ENCODE results near the gene JAK1. TPM values are rescaled to one million over a fixed set of nuclear protein-coding genes. Genes with fewer than 3 reads are reported as not detected.

The JAK1 gene
- total and polyA plus RNA-seq, 2 experiments from 2014 or later = 90.8 to 124 TPM

GRCh38 chr1:64929221-64929620, 37.1 kb downstream of the JAK1 start:
- H3K27ac ChIP-seq = no peak overlapping the region
- peaks cover 16% of the 10 kb centered on the region for H3K4me1 ChIP-seq (ENCODE audit: insufficient read depth)
- peaks cover 25% of the 10 kb centered on the region for H3F3A ChIP-seq (ENCODE audit: insufficient read depth)
- no peaks in the 10 kb centered on the region for H3K36me3 ChIP-seq (ENCODE audit: low read depth)
- no peaks in the 10 kb centered on the region for H3K9me2 ChIP-seq (ENCODE audit: insufficient read depth)
- no peak overlapping the region for H3K4me2 ChIP-seq (ENCODE audit: unreplicated experiment)
- H3K4me3 ChIP-seq = no peak overlapping the region
- no peaks in the 10 kb centered on the region for H3K27me3 ChIP-seq (replicated peaks; ENCODE audit: insufficient read depth)
- TF ChIP-seq EZH2 (IDR thresholded peaks at IDR 0.05; ENCODE audit: insufficient read depth, poor library complexity, severe bottlenecking) = no peak
- TF ChIP-seq EZH2phosphoT487 (IDR thresholded peaks at IDR 0.05; ENCODE audit: insufficient read depth, low read depth) = no peak
- in situ Hi-C loops (cut with MboI) = no loop called here
- no peak overlapping the region for H2AFZ ChIP-seq
- no peaks in the 10 kb centered on the region for H4K20me1 ChIP-seq (ENCODE audit: insufficient read depth)
- H3K79me2 ChIP-seq (ENCODE audit: insufficient read depth) = peaks cover 87% of the 10 kb centered on the region
- no peaks in the 10 kb centered on the region for H3K9me3 ChIP-seq (ENCODE audit: low read depth)
- DNase-seq = no peak
- H3K9ac ChIP-seq = no peak overlapping the region

- Histone ChIP-seq H3K27ac (no peak overlapping the region), H2AFZ (no peak overlapping the region), H3K9me2 (ENCODE audit: insufficient read depth) (no peaks in the 10 kb centered on the region), H3K9me3 (ENCODE audit: low read depth) (no peaks in the 10 kb centered on the region), H3K4me3 (no peak overlapping the region), H3K27me3 (replicated peaks; ENCODE audit: insufficient read depth) (no peaks in the 10 kb centered on the region), H3K4me2 (ENCODE audit: unreplicated experiment) (no peak overlapping the region), H3F3A (ENCODE audit: insufficient read depth) (peaks cover 17% of the 10 kb centered on the region), H3K4me1 (ENCODE audit: insufficient read depth) (peaks cover 7% of the 10 kb centered on the region), H4K20me1 (ENCODE audit: insufficient read depth) (no peaks in the 10 kb centered on the region), H3K79me2 (ENCODE audit: insufficient read depth) (peaks cover 96% of the 10 kb centered on the region), H3K9ac (no peak overlapping the region), H3K36me3 (ENCODE audit: low read depth) (no peaks in the 10 kb centered on the region)
- no peak for TF ChIP-seq EZH2 (IDR thresholded peaks at IDR 0.05; ENCODE audit: insufficient read depth, poor library complexity, severe bottlenecking)
- no peak for TF ChIP-seq EZH2phosphoT487 (IDR thresholded peaks at IDR 0.05; ENCODE audit: insufficient read depth, low read depth)
- no peak for DNase-seq
- 87 to 92% methylated on average over 2 of the region's 2 CpGs for WGBS, 2 experiments (ENCODE audit: low coverage in 1 of 2, low lambda C conversion rate in 2 of 2, missing lambda C conversion rate in 2 of 2)
- in situ Hi-C loops (cut with MboI) = no loop called here
Measured at GRCh38 chr1:64928325-64928724, 38.0 kb downstream of the JAK1 start.

- Histone ChIP-seq H2AFZ (no peak overlapping the region), H3K9me2 (ENCODE audit: insufficient read depth) (no peaks in the 10 kb centered on the region), H3K4me3 (no peak overlapping the region), H3K27me3 (replicated peaks; ENCODE audit: insufficient read depth) (no peaks in the 10 kb centered on the region), H3K9me3 (ENCODE audit: low read depth) (no peaks in the 10 kb centered on the region), H3K36me3 (ENCODE audit: low read depth) (no peaks in the 10 kb centered on the region), H3K27ac (no peak overlapping the region), H4K20me1 (ENCODE audit: insufficient read depth) (no peaks in the 10 kb centered on the region), H3K4me2 (ENCODE audit: unreplicated experiment) (no peak overlapping the region), H3F3A (ENCODE audit: insufficient read depth) (peaks cover 12% of the 10 kb centered on the region), H3K9ac (no peak overlapping the region), H3K4me1 (ENCODE audit: insufficient read depth) (peaks cover 19% of the 10 kb centered on the region), H3K79me2 (ENCODE audit: insufficient read depth) (peaks cover 100% of the 10 kb centered on the region)
- DNase-seq = no peak
- 70 to 74% methylated on average over 2 of the region's 2 CpGs for WGBS, 2 experiments (ENCODE audit: low coverage in 1 of 2, low lambda C conversion rate in 2 of 2, missing lambda C conversion rate in 2 of 2)
- no peak for TF ChIP-seq EZH2 (IDR thresholded peaks at IDR 0.05; ENCODE audit: insufficient read depth, poor library complexity, severe bottlenecking)
- TF ChIP-seq EZH2phosphoT487 (IDR thresholded peaks at IDR 0.05; ENCODE audit: insufficient read depth, low read depth) = no peak
- in situ Hi-C loops (cut with MboI) = no loop called here
Measured at GRCh38 chr1:64925594-64925993, 40.8 kb downstream of the JAK1 start.

- WGBS, 2 experiments (ENCODE audit: low coverage in 1 of 2, low lambda C conversion rate in 2 of 2, missing lambda C conversion rate in 2 of 2) = 33 to 37% methylated on average over 2 of the region's 2 CpGs
- peaks cover 100% of the 10 kb centered on the region for H3K79me2 ChIP-seq (ENCODE audit: insufficient read depth)
- H3K36me3 ChIP-seq (ENCODE audit: low read depth) = no peaks in the 10 kb centered on the region
- in situ Hi-C loops (cut with MboI) = no loop called here
- no peaks in the 10 kb centered on the region for H3K9me3 ChIP-seq (ENCODE audit: low read depth)
- TF ChIP-seq EZH2phosphoT487 (IDR thresholded peaks at IDR 0.05; ENCODE audit: insufficient read depth, low read depth) = no peak
- TF ChIP-seq EZH2 (IDR thresholded peaks at IDR 0.05; ENCODE audit: insufficient read depth, poor library complexity, severe bottlenecking) = no peak
- no peak overlapping the region for H3K4me3 ChIP-seq
- no peak overlapping the region for H3K4me2 ChIP-seq (ENCODE audit: unreplicated experiment)
- DNase-seq = peak; percentile 58
- no peak overlapping the region for H2AFZ ChIP-seq
- H3K27me3 ChIP-seq (replicated peaks; ENCODE audit: insufficient read depth) = no peaks in the 10 kb centered on the region
- no peaks in the 10 kb centered on the region for H3K9me2 ChIP-seq (ENCODE audit: insufficient read depth)
- H3F3A ChIP-seq (ENCODE audit: insufficient read depth) = peaks cover 28% of the 10 kb centered on the region
- peaks cover 32% of the 10 kb centered on the region for H3K4me1 ChIP-seq (ENCODE audit: insufficient read depth)
- H4K20me1 ChIP-seq (ENCODE audit: insufficient read depth) = no peaks in the 10 kb centered on the region
- no peak overlapping the region for H3K9ac ChIP-seq
- no peak overlapping the region for H3K27ac ChIP-seq
Measured at GRCh38 chr1:64923294-64923718, 43.0 kb downstream of the JAK1 start.

- Histone ChIP-seq H2AFZ (no peak overlapping the region), H4K20me1 (ENCODE audit: insufficient read depth) (no peaks in the 10 kb centered on the region), H3F3A (ENCODE audit: insufficient read depth) (peaks cover 34% of the 10 kb centered on the region), H3K4me2 (ENCODE audit: unreplicated experiment) (no peak overlapping the region), H3K79me2 (ENCODE audit: insufficient read depth) (peaks cover 97% of the 10 kb centered on the region), H3K9me2 (ENCODE audit: insufficient read depth) (no peaks in the 10 kb centered on the region), H3K27me3 (replicated peaks; ENCODE audit: insufficient read depth) (no peaks in the 10 kb centered on the region), H3K36me3 (ENCODE audit: low read depth) (no peaks in the 10 kb centered on the region), H3K4me3 (no peak overlapping the region), H3K9ac (no peak overlapping the region), H3K27ac (0 out of 2 replicates have a peak overlapping the region, but pooled peaks have one; percentile 52), H3K9me3 (ENCODE audit: low read depth) (no peaks in the 10 kb centered on the region), H3K4me1 (ENCODE audit: insufficient read depth) (peaks cover 39% of the 10 kb centered on the region)
- in situ Hi-C loops (cut with MboI) = no loop called here
- DNase-seq = no peak
- TF ChIP-seq EZH2 (IDR thresholded peaks at IDR 0.05; ENCODE audit: insufficient read depth, poor library complexity, severe bottlenecking) (no peak), EZH2phosphoT487 (IDR thresholded peaks at IDR 0.05; ENCODE audit: insufficient read depth, low read depth) (no peak)
- WGBS, 2 experiments (ENCODE audit: low coverage in 1 of 2, low lambda C conversion rate in 2 of 2, missing lambda C conversion rate in 2 of 2) = 62 to 70% methylated on average over 2 of the region's 2 CpGs
Measured at GRCh38 chr1:64922336-64922735, 44.0 kb downstream of the JAK1 start.

Data from GM23248 (cell line).